SK-N-MC (cell line): ENCODE measurements around the gene NHSL2.
"Not testable (repeated sequence)": the region's sequence is repeated elsewhere in the genome, so short reads cannot be mapped to it uniquely, and the experiment has no call there.

Experiments used
- DNase-seq: peaks from one replicate; pipeline ENCODE4 v3.0.0-alpha.2; 2011; ENCODE audit warnings: low read depth, low spot score
- H3K27ac ChIP-seq: fragments of 200-600 bp; sonication (generic); 2 replicates; pipeline ENCODE4 v1.5.1; 2016; ENCODE audit warnings: mixed run types
- H3K36me3 ChIP-seq: fragments of 200-600 bp; sonication (generic); 2 replicates; pipeline ENCODE4 v1.6.1; 2017; ENCODE audit warnings: antibody characterized with exemption, low read length, mixed read lengths; ENCODE audit not compliant: insufficient read depth
- H3K4me3 ChIP-seq: fragments of 200-600 bp; sonication (generic); 2 replicates; pipeline ENCODE4 v1.5.1; 2016
- H3K9ac ChIP-seq: fragments of 200-600 bp; sonication (generic); 2 replicates; pipeline ENCODE4 v1.8.0; 2017; ENCODE audit warnings: mixed run types, mixed read lengths; ENCODE audit not compliant: insufficient read length
- H3K9me3 ChIP-seq: fragments of 200-600 bp; sonication (generic); 2 replicates; pipeline ENCODE4 v1.6.1; 2017; ENCODE audit warnings: low read depth, mild to moderate bottlenecking, antibody characterized with exemption, low read length, moderate library complexity, mixed read lengths
- EZH2 ChIP-seq: fragments of 200-600 bp; sonication (generic); IDR thresholded peaks from one replicate; pipeline ENCODE4 v1.6.1; 2017; ENCODE audit warnings: antibody characterized with exemption
- FOXP2 ChIP-seq: optimal IDR thresholded peaks from 2 replicates; pipeline ENCODE3; 2011; ENCODE audit warnings: mild to moderate bottlenecking, moderate library complexity; ENCODE audit not compliant: insufficient read depth; ENCODE audit errors: extremely low read length, control extremely low read depth
- POLR2AphosphoS5 ChIP-seq: IDR thresholded peaks from 2 replicates; pipeline ENCODE4 v1.6.1; 2012; ENCODE audit warnings: mild to moderate bottlenecking, low read depth, low read length, borderline replicate concordance

Gene NHSL2

GRCh38 chrX:72145181-72145580, 234.5 kb downstream of the NHSL2 start:
- no peaks in the 10 kb centered on the region for H3K9me3 ChIP-seq
- no peak overlapping the region for H3K4me3 ChIP-seq
- H3K36me3 ChIP-seq: no peaks in the 10 kb centered on the region
- no peak for TF ChIP-seq POLR2AphosphoS5
- H3K9ac ChIP-seq: no peak overlapping the region
- H3K27ac ChIP-seq: no peak overlapping the region
- no peak for DNase-seq

GRCh38 chrX:72146527-72146926, 235.9 kb downstream of the NHSL2 start:
- no peaks in the 10 kb centered on the region for H3K36me3 ChIP-seq

GRCh38 chrX:72158773-72159172, 248.1 kb downstream of the NHSL2 start:
- H3K9ac ChIP-seq: no peak overlapping the region
- no peak for DNase-seq
- no peak overlapping the region for H3K4me3 ChIP-seq
- H3K27ac ChIP-seq: no peak overlapping the region
- no peak for TF ChIP-seq FOXP2
- no peak for TF ChIP-seq POLR2AphosphoS5
- TF ChIP-seq EZH2: no peak
- no peaks in the 10 kb centered on the region for H3K9me3 ChIP-seq
- no peaks in the 10 kb centered on the region for H3K36me3 ChIP-seq

More at GRCh38 chrX:72146527-72146926, 235.9 kb downstream of the NHSL2 start:
- Histone ChIP-seq H3K9me3 (no peaks in the 10 kb centered on the region), H3K4me3 (no peak overlapping the region), H3K27ac (no peak overlapping the region), H3K9ac (no peak overlapping the region)
- TF ChIP-seq FOXP2: no peak
- TF ChIP-seq EZH2: no peak
- TF ChIP-seq POLR2AphosphoS5: no peak
- no peak for DNase-seq

GRCh38 chrX:72159769-72160168, 249.1 kb downstream of the NHSL2 start:
- TF ChIP-seq POLR2AphosphoS5: no peak
- no peak for TF ChIP-seq EZH2
- no peak for TF ChIP-seq FOXP2
- no peak for DNase-seq
- no peak overlapping the region for H3K27ac ChIP-seq
- H3K9ac ChIP-seq: no peak overlapping the region
- no peak overlapping the region for H3K4me3 ChIP-seq
- no peaks in the 10 kb centered on the region for H3K36me3 ChIP-seq
- no peaks in the 10 kb centered on the region for H3K9me3 ChIP-seq

GRCh38 chrX:72165551-72165950, 254.9 kb downstream of the NHSL2 start:
- Histone ChIP-seq H3K9me3 (no peaks in the 10 kb centered on the region), H3K27ac (no peak overlapping the region), H3K36me3 (no peaks in the 10 kb centered on the region), H3K9ac (no peak overlapping the region), H3K4me3 (no peak overlapping the region)
- no peak for DNase-seq
- TF ChIP-seq POLR2AphosphoS5: no peak
- TF ChIP-seq FOXP2: no peak
- TF ChIP-seq EZH2: no peak

GRCh38 chrX:72169008-72169728, 258.5 kb downstream of the NHSL2 start:
- no peak overlapping the region for H3K4me3 ChIP-seq
- no peak overlapping the region for H3K27ac ChIP-seq
- TF ChIP-seq EZH2 (no peak), FOXP2 (no peak), POLR2AphosphoS5 (no peak)
- no peaks in the 10 kb centered on the region for H3K9me3 ChIP-seq
- DNase-seq: no peak
- no peak overlapping the region for H3K9ac ChIP-seq
- no peaks in the 10 kb centered on the region for H3K36me3 ChIP-seq

GRCh38 chrX:72176289-72176688, 265.6 kb downstream of the NHSL2 start:
- not testable (repeated sequence) for H3K9me3 ChIP-seq, H3K27ac ChIP-seq, H3K36me3 ChIP-seq, DNase-seq, H3K4me3 ChIP-seq, H3K9ac ChIP-seq

- no peak for DNase-seq
- H3K36me3 ChIP-seq: no peaks in the 10 kb centered on the region
- no peak overlapping the region for H3K27ac ChIP-seq
- no peak overlapping the region for H3K9ac ChIP-seq
- TF ChIP-seq FOXP2 (no peak), EZH2 (no peak), POLR2AphosphoS5 (no peak)
- no peak overlapping the region for H3K4me3 ChIP-seq
- H3K9me3 ChIP-seq: no peaks in the 10 kb centered on the region
Observed at GRCh38 chrX:72176981-72177380, 266.3 kb downstream of the NHSL2 start.

GRCh38 chrX:72180539-72180938, 269.9 kb downstream of the NHSL2 start:
- H3K4me3 ChIP-seq: peak overlapping the region; percentile 90
- no peak for DNase-seq
- no peak for TF ChIP-seq EZH2
- TF ChIP-seq FOXP2: no peak
- TF ChIP-seq POLR2AphosphoS5: no peak
- H3K36me3 ChIP-seq: no peaks in the 10 kb centered on the region
- H3K9me3 ChIP-seq: no peaks in the 10 kb centered on the region
- H3K9ac ChIP-seq: peak overlapping the region; percentile 91
- peak overlapping the region; percentile 90 for H3K27ac ChIP-seq
